C4-2B (cell line): ENCODE results near the gene TUBA4A.

Experiments
- H3K27ac ChIP-seq: fragments of 450-650 bp; 2 replicates; pipeline ENCODE4 v1.5.1; 2017
- ZFX ChIP-seq: fragments of 450-650 bp; IDR thresholded peaks from 2 replicates; pipeline ENCODE4 v1.6.1; 2017
- TF ChIP-seq, protein P1 (sequence below): fragments of 450-650 bp; conservative IDR thresholded peaks from 2 replicates; pipeline ENCODE4 v1.5.1; 2017; ENCODE audit warnings: mild to moderate bottlenecking

TUBA4A gene

GRCh38 chr2:219272356-219272755 is 18.6 kb upstream of the TUBA4A start:
- H3K27ac ChIP-seq, result no peak overlapping the region
- no peak for TF ChIP-seq ZFX
- TF ChIP-seq, protein P1, sequence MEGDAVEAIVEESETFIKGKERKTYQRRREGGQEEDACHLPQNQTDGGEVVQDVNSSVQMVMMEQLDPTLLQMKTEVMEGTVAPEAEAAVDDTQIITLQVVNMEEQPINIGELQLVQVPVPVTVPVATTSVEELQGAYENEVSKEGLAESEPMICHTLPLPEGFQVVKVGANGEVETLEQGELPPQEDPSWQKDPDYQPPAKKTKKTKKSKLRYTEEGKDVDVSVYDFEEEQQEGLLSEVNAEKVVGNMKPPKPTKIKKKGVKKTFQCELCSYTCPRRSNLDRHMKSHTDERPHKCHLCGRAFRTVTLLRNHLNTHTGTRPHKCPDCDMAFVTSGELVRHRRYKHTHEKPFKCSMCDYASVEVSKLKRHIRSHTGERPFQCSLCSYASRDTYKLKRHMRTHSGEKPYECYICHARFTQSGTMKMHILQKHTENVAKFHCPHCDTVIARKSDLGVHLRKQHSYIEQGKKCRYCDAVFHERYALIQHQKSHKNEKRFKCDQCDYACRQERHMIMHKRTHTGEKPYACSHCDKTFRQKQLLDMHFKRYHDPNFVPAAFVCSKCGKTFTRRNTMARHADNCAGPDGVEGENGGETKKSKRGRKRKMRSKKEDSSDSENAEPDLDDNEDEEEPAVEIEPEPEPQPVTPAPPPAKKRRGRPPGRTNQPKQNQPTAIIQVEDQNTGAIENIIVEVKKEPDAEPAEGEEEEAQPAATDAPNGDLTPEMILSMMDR, result no peak

- H3K27ac ChIP-seq, result no peak overlapping the region
- TF ChIP-seq ZFX, result no peak
- TF ChIP-seq, protein P1, result no peak
Measured at GRCh38 chr2:219271021-219271420, 17.3 kb upstream of the TUBA4A start.

GRCh38 chr2:219270055-219270372 is 16.3 kb upstream of the TUBA4A start:
- no peak overlapping the region for H3K27ac ChIP-seq
- TF ChIP-seq, protein P1, result no peak
- TF ChIP-seq ZFX, result no peak

DNA sequence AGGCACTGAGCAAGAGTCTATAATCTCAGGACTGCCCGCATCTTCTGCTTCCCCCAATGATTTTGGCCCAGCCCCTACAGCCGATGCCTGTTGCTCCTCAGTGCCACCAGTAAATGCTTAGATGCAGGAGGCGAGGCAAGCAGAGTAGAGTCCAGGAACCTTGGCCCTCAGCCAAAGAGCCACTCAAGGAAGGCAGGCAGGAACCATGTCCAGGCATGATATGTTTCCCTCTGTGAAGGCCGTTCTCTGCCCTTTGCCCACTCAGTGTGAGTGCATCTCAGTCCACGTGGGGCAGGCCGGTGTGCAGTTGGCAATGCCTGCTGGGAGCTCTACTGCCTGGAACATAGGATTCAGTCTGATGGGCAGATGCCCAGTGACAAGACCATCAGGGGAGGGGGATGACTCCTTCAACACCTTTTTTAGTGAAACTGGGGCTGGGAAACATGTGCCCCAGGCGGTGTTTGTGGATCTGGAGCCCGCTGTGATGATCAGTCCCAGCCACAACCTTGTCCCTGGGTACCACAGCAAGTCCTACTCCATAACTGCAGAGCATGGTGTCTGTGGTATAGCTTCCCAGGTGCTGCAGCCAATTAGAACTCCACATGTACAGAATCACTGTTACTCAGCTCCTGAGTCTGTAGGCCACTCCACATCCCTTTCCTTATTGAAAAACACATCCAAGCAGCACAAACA is 15.8 kb upstream of the TUBA4A start:
- no peak overlapping the region for H3K27ac ChIP-seq
- TF ChIP-seq ZFX, result no peak
- TF ChIP-seq, protein P1, result no peak

- H3K27ac ChIP-seq, result no peak overlapping the region
Measured at GRCh38 chr2:219268294-219268693, 14.6 kb upstream of the TUBA4A start.

GRCh38 chr2:219266886-219267285 is 13.2 kb upstream of the TUBA4A start:
- H3K27ac ChIP-seq, result no peak overlapping the region
- TF ChIP-seq, protein P1, result no peak
- TF ChIP-seq ZFX, result no peak

More at GRCh38 chr2:219268294-219268693, 14.6 kb upstream of the TUBA4A start:
- TF ChIP-seq, protein P1, result no peak
- TF ChIP-seq ZFX, result no peak

- TF ChIP-seq ZFX, result no peak
- no peak overlapping the region for H3K27ac ChIP-seq
Measured at GRCh38 chr2:219266232-219266631, 12.5 kb upstream of the TUBA4A start.
